GM23338 (cell line): ENCODE measurements around the gene ZNF143. TPM values are rescaled to one million over a fixed set of nuclear protein-coding genes. Genes with fewer than 3 reads are reported as not detected.

Source experiments
- ATAC-seq: fragments of 200-7000 bp; cut with Tn5 transposase; 3 replicates; pipeline ENCODE4 v1.9.1; 2020
- DNase-seq: peaks from one replicate; pipeline ENCODE4 v3.0.0-alpha.2; 2015; ENCODE audit warnings: low spot score
- H2AFZ ChIP-seq: fragments of 200-600 bp; sonication (generic); 2 replicates; pipeline ENCODE4 v1.8.0; 2016; ENCODE audit warnings: antibody characterized with exemption, mild to moderate bottlenecking, moderate library complexity
- H3F3A ChIP-seq: fragments of 200-600 bp; sonication (generic); replicated peaks from 2 replicates; pipeline ENCODE4 v1.8.0; 2017; ENCODE audit warnings: antibody characterized with exemption, mixed run types, low read depth
- H3K27ac ChIP-seq: fragments of 200-600 bp; sonication (generic); 2 replicates; pipeline ENCODE4 v1.6.1; 2016; ENCODE audit warnings: low read depth
- H3K27me3 ChIP-seq: fragments of 200-600 bp; sonication (generic); 2 replicates; pipeline ENCODE4 v1.8.0; 2016; ENCODE audit warnings: mild to moderate bottlenecking, mixed run types, moderate library complexity; ENCODE audit not compliant: insufficient read depth
- H3K36me3 ChIP-seq: fragments of 200-600 bp; sonication (generic); 2 replicates; pipeline ENCODE4 v1.8.0; 2016; ENCODE audit warnings: mild to moderate bottlenecking; ENCODE audit not compliant: insufficient read depth
- H3K4me1 ChIP-seq: fragments of 200-600 bp; sonication (generic); 2 replicates; pipeline ENCODE4 v1.8.0; 2016; ENCODE audit warnings: mild to moderate bottlenecking, moderate library complexity; ENCODE audit not compliant: insufficient read depth
- H3K4me2 ChIP-seq: fragments of 200-600 bp; sonication (generic); 2 replicates; pipeline ENCODE4 v1.7.1; 2017; ENCODE audit warnings: mixed run types
- H3K4me3 ChIP-seq: fragments of 200-600 bp; sonication (generic); 2 replicates; pipeline ENCODE4 v1.6.1; 2016; ENCODE audit warnings: mixed run types
- H3K79me2 ChIP-seq: fragments of 200-600 bp; sonication (generic); replicated peaks from 2 replicates; pipeline ENCODE4 v1.8.0; 2017; ENCODE audit warnings: mild to moderate bottlenecking; ENCODE audit not compliant: insufficient read depth
- H3K9me2 ChIP-seq: fragments of 200-600 bp; sonication (generic); 2 replicates; pipeline ENCODE4 v1.8.0; 2017; ENCODE audit not compliant: insufficient read depth
- H4K20me1 ChIP-seq: fragments of 200-600 bp; sonication (generic); replicated peaks from 2 replicates; pipeline ENCODE4 v1.8.0; 2017; ENCODE audit warnings: mild to moderate bottlenecking; ENCODE audit not compliant: insufficient read depth
- H3K27ac Mint-ChIP-seq: 2 replicates; pipeline ENCODE4 v1.8.0; 2020; ENCODE audit warnings: inconsistent platforms, mild to moderate bottlenecking, moderate library complexity, mixed read lengths
- H3K27me3 Mint-ChIP-seq: 3 replicates; pipeline ENCODE4 v1.8.0; 2022; ENCODE audit warnings: low read depth, mild to moderate bottlenecking, moderate library complexity, mixed read lengths, inconsistent platforms; ENCODE audit not compliant: insufficient read depth, poor library complexity
- H3K36me3 Mint-ChIP-seq: 3 replicates; pipeline ENCODE4 v1.8.0; 2021; ENCODE audit warnings: low read depth, mild to moderate bottlenecking, inconsistent platforms, moderate library complexity, mixed read lengths
- H3K4me1 Mint-ChIP-seq: 3 replicates; pipeline ENCODE4 v1.8.0; 2020; ENCODE audit warnings: mild to moderate bottlenecking, inconsistent platforms, mixed read lengths
- H3K4me3 Mint-ChIP-seq: 3 replicates; pipeline ENCODE4 v1.8.0; 2021; ENCODE audit warnings: moderate library complexity, mild to moderate bottlenecking, inconsistent platforms, mixed read lengths
- H3K9me3 Mint-ChIP-seq: 3 replicates; pipeline ENCODE4 v1.8.0; 2020; ENCODE audit warnings: moderate library complexity, mild to moderate bottlenecking, inconsistent platforms, mixed read lengths
- CREB1 ChIP-seq: fragments of 250-450 bp; sonication (Bioruptor Pico); IDR thresholded peaks from 2 replicates; pipeline ENCODE4 v1.5.0; 2020; ENCODE audit warnings: low read depth, mild to moderate bottlenecking, moderate library complexity
- CTCF ChIP-seq, 2 experiments: fragments of 200-600 bp in 1 of 2; sonication (generic) in 1 of 2; conservative IDR thresholded peaks; 2 replicates each; pipeline versions ENCODE4 v1.5.1 to v1.6.1; 2016 to 2017; ENCODE audit warnings: antibody characterized with exemption in 2 of 2, low read depth in 2 of 2, mild to moderate bottlenecking in 2 of 2, moderate library complexity in 1 of 2
- ETS1 ChIP-seq: IDR thresholded peaks from 2 replicates; pipeline ENCODE4 v1.6.1; 2016; ENCODE audit warnings: antibody characterized with exemption
- EZH2phosphoT487 ChIP-seq: fragments of 200-600 bp; sonication (generic); IDR thresholded peaks from one replicate; pipeline ENCODE4 v1.8.1; 2018; ENCODE audit warnings: antibody characterized with exemption; ENCODE audit not compliant: unreplicated experiment
- JUNB ChIP-seq: IDR thresholded peaks from one replicate; pipeline ENCODE4 v1.6.1; 2016; ENCODE audit warnings: antibody characterized with exemption; ENCODE audit not compliant: unreplicated experiment
- NANOG ChIP-seq: IDR thresholded peaks from 2 replicates; pipeline ENCODE4 v1.6.1; 2016; ENCODE audit warnings: antibody characterized with exemption, borderline replicate concordance
- POLR2AphosphoS5 ChIP-seq: IDR thresholded peaks from 2 replicates; pipeline ENCODE4 v1.6.1; 2016; ENCODE audit warnings: antibody characterized with exemption, low read depth
- REST ChIP-seq: IDR thresholded peaks from one replicate; pipeline ENCODE4 v1.6.1; 2018; ENCODE audit warnings: antibody characterized with exemption; ENCODE audit not compliant: unreplicated experiment
- ZNF331 ChIP-seq: fragments of 250-450 bp; sonication (Bioruptor Pico); IDR thresholded peaks from 2 replicates; pipeline ENCODE4 v1.5.0; 2020; ENCODE audit warnings: low read depth, mild to moderate bottlenecking, moderate library complexity
- polyA plus RNA-seq: library from polyadenylated mRNA; unstranded; fragments of >200 nt; fragmentation: Nextera tagmentation; extraction: Ambion mirVana; gene quantifications from 2 replicates; pipeline ENCODE4 v1.2.1, GENCODE V29; 2016
- total RNA-seq: library from RNA; depleted of rRNA; stranded (reverse); fragments of >200 nt; shearing (Covaris generic); gene quantifications from 2 replicates; pipeline ENCODE4 v1.2.3, GENCODE V29; 2014

ZNF143 gene
- total and polyA plus RNA-seq, 2 experiments from 2014 or later = 33.5 to 44.2 TPM

GRCh38 chr11:9550191-9550628 lies 89.4 kb downstream of the ZNF143 start (continued):
- no peak for TF ChIP-seq REST
- TF ChIP-seq CREB1 = no peak
- no peak for TF ChIP-seq JUNB
- no peak for TF ChIP-seq NANOG
- no peak for TF ChIP-seq ZNF331 (CRISPR knock-in tag)
- TF ChIP-seq ETS1 = no peak
- TF ChIP-seq CTCF (conservative IDR thresholded peaks at IDR 0.05; ENCODE audit: low read depth in 2 of 2) = no peak
- no peak for TF ChIP-seq POLR2AphosphoS5

- H3F3A ChIP-seq = no peaks in the 10 kb centered on the region
- ATAC-seq (no peak), DNase-seq (no peak)
- no peak overlapping the region for H2AFZ ChIP-seq
- H3K4me1 Mint-ChIP-seq = peaks cover 14% of the 10 kb centered on the region
- no peaks in the 10 kb centered on the region for H3K9me2 ChIP-seq
- peaks cover 4% of the 10 kb centered on the region; the same call in 1 of the 2 replicates for H3K4me1 ChIP-seq
- no peaks in the 10 kb centered on the region for H3K79me2 ChIP-seq
- H3K4me2 ChIP-seq = no peak overlapping the region
- peaks cover 23% of the 10 kb centered on the region for H3K9me3 Mint-ChIP-seq
- no peaks in the 10 kb centered on the region for H3K36me3 ChIP-seq
- no peak overlapping the region for H3K4me3 Mint-ChIP-seq
- no peaks in the 10 kb centered on the region for H4K20me1 ChIP-seq
- no peak overlapping the region for H3K27ac ChIP-seq
- H3K4me3 ChIP-seq = no peak overlapping the region
- peaks cover 13% of the 10 kb centered on the region for H3K36me3 Mint-ChIP-seq
- TF ChIP-seq EZH2phosphoT487 (no peak), JUNB (no peak), REST (no peak), ZNF331 (CRISPR knock-in tag) (no peak)
- peaks cover 12% of the 10 kb centered on the region for H3K27me3 Mint-ChIP-seq
- H3K27ac Mint-ChIP-seq = no peak overlapping the region
- no peaks in the 10 kb centered on the region for H3K27me3 ChIP-seq
These were observed 100.6 kb downstream of the ZNF143 start for GRCh38 chr11:9561279-9561982.
